Activated CD4-positive, alpha-beta T cell treated with anti-CD3 and anti-CD28 coated beads for 24 hours (primary cell): Measurements from ENCODE around the gene CATSPERZ.
"Not testable (repeated sequence)": the region's sequence is repeated elsewhere in the genome, so short reads cannot be mapped to it uniquely, and the experiment has no call there.

ENCODE experiments used
- DNase-seq, 2 donors: peaks; one replicate each; pipeline ENCODE4 v3.0.0-alpha.2; 2020; ENCODE audit warnings: low read depth in 2 of 2

Gene CATSPERZ

DNA sequence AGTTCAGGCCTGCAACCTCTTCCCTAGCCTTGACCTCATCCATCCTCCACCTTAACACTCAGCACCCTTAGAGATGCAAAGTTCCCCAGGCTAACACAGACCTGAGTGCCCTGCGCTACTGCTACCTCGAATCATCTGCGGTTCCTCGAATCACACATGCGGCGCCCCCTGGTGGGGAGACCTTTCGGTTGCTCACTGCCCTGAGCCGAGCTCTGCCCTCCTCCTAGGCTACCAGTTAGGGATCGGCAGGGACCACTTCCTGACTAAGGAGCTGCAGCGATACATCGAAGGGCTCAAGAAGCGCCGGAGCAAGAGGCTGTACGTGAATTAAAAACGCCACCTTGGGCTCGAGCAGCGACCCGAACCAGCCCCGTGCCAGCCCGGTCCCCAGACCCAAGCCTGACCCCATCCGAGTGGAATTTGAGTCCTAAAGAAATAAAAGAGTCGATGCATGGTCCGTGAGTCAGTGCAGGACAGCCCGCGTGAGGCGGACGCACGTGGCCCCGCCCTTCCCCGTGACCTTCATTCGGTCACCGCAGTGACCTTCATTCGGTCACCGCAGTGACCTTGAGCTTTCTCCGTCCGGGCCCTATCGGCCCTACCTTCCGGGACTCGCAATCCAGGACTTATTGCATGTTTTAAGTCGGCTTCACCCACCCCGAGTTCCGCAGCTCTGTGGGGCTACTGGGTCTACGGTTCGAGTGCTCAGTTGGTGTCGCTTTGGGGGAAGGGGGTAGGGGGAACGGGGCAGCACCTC, 4.3 kb downstream of the CATSPERZ start:
- peak; percentile 93 to 98 for DNase-seq

DNA sequence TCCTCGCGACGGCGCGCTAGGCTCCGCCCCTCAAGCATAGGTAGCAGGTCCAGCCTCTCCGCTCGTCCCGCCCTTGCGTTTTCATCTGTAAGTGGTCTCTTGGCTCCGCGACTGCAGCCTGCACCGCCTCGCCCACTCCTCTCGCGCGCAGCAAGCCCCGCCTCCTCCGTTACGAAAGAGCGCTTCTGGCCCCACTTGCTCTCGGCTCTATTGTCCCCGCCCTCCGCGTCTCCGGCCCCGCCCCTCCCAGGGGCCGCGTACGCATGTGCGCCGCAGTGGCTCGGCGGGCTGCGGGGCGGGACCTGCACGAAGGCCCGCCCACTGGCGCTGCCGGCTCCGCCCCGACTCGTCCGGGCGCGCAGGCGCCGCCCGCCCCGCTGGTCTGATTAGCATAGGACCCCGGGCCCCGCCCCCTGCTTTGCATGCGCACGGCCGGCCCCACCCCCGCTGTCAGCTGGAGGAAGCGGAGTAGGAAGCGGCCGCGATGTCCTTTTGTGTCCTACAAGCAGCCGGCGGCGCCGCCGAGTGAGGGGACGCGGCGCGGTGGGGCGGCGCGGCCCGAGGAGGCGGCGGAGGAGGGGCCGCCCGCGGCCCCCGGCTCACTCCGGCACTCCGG, 5.0 kb downstream of the CATSPERZ start, which contains the start of gene ESRRA:
ESRRA (plus strand) TSS at position 450 of the 616 bp plus-strand sequence. CDS start 1,656 bp downstream, outside the sequence.
- peak; percentile 100 for DNase-seq

DNA sequence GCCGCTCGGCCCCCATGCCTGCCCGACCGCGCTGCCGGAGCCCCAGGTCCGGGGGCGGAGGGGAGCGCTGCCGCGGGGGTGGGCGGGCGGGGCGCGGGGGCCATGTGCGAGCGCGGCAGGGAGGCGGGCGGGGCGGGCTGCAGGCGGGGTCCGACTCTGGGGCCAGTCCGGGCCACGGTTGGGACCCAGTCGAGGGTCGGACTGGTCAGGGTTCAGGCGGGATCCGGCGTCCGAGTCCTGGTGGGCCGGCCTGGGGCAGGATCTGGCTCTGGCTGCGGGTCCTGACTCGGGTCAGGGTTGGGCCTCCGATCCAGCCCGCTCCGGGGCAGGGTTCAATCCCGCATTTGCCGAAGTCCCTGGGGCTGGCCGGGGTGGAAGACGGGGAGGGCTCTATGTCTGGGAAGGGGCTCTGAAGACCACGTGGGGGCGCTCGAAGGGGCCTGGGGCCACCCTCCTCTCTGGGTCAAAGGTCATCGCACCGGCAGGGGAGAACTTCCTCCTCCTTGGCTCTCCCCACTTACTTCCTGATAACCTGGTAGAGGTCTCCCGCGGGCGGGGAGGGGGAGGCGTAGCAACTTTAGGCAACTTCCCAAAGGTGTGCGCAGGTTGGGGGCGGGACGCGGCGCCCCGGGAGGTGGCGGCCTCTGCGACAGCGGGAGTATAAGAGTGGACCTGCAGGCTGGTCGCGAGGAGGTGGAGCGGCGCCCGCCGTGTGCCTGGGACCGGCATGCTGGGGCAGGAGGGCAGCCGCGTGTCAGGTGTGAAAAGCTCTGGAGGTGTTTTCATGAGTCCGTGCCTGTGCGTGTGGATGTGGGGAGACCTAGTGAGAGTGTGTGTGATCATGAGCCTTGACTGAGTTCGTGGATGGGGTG, 5.8 kb downstream of the CATSPERZ start:
- peak; percentile 59 to 61 for DNase-seq

DNA sequence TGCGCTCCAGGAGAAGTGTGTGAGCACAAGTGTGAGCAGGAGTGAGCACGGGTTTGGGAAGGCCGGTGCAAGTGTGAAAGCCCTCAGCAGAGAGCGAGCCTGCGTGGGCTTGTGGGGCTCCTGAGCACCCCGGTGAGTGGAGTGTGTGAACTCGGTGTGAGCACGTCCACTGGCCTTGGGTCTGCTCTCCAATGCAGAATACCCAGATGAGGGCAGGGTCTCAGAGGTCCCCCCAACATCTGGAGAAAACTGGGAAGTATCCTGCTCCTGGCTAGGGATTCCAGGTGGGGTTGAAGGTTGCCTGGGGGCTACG, 6.4 kb downstream of the CATSPERZ start:
- no peak for DNase-seq

DNA sequence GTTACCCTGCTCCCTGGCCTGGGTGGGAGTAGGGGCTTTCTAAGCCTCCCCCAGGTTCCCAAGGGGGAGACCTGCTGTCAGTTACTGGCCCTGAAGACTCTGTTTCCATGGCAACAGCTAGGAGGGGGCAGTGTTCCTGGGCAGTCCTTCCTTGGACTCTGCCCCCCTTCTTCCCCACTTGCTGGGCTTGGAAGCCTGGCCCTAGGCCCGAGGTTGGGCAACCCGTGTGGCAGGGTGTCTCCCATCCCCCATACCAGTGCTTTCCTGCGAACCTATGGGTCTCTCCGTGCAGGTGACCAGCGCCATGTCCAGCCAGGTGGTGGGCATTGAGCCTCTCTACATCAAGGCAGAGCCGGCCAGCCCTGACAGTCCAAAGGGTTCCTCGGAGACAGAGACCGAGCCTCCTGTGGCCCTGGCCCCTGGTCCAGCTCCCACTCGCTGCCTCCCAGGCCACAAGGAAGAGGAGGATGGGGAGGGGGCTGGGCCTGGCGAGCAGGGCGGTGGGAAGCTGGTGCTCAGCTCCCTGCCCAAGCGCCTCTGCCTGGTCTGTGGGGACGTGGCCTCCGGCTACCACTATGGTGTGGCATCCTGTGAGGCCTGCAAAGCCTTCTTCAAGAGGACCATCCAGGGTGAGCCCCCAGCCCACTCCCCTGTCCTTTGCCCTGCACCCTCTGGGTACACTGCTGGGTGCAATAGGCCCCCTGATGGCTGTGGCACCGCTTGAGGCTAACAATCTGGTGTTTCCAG, 6.9 kb downstream of the CATSPERZ start:
- no peak for DNase-seq

DNA sequence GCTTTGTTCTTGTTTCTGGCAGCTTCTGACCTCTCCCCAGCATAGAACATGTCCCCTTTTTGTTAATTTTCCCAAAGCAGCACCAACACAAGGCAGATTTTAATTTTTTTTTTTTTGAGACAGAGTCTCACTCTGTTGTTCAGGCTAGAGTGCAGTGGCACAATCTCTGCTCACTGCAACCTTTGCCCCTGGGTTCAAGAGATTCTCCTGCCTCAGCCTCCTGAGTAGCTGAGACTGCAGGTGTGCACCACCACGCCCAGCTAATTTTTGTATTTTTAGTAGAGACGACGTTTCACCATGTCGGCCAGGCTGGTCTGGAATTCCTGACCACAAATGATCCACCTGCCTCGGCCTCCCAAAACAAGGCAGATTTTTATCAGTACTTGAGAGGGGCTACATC, 7.6 kb downstream of the CATSPERZ start:
- not testable (repeated sequence) for DNase-seq

DNA sequence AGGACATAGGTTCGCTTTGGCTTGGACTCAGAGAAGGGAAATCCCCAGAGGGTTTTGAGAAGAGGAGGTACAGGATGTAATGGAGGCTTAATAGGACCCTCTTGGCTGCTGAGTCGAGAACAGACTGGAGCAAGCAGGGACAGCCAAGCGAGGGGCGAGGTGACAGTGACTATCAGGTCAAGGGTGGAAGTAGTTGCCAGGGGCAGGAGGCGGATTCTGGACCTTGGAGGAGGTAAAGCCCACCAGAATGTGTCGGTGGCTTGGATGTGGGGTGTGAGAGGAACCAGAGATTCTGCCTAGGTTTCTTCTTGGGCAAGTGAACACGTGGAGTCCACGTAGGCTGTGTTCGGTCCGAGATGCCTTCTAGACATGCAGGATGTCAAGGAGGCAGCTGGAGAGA, 12.8 kb downstream of the CATSPERZ start:
- no peak for DNase-seq

DNA sequence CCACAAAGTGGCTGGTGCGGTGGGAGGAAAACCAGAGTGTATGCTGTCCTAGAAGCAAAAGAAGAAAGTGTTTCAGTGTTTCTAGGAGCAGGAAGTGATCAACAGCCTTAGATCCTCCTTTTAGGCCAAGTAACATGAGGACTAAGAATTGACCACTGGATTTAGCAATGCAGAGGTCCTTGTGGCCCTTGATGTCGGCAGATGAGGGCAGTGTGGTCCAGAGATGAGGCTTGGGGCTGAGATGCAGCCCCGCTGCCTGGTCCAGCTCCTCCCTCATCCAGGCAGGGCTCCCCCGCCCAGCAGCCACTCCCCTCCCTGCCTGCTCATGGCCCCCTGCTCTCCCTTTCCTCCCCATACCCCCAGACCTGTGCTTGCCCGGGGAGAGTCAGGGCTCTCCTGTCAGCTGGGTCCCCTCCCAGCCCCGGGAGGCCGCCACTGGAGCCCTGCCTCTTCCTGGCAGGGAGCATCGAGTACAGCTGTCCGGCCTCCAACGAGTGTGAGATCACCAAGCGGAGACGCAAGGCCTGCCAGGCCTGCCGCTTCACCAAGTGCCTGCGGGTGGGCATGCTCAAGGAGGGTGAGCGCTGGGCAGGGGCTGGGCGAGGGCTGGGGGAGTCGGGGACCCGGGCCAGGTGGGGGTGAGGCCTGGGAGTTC, 13.5 kb downstream of the CATSPERZ start:
- DNase-seq, result no peak

DNA sequence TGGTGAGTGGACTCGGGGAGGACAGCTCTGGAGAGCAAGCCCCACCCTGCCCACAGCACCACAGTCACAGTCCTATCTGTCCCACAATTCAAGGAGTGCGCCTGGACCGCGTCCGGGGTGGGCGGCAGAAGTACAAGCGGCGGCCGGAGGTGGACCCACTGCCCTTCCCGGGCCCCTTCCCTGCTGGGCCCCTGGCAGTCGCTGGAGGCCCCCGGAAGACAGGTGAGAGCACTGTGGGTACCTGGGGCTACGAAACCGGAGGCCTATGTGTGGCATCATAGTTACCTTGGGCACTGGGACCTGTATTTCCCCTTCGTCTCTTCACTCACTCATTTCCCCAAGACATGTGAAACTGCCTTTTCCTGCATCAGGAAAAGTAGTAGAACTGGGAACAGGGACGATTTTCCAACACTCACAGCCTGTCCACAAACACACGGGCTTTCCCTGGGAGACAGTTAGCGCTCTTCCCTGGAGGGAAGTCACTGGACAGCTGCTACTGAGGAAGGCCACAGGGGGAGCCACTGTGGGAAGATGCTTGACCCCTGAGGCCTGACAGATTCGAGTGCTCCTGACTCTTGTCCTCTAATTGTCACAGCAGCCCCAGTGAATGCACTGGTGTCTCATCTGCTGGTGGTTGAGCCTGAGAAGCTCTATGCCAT, 14.1 kb downstream of the CATSPERZ start:
- no peak for DNase-seq

DNA sequence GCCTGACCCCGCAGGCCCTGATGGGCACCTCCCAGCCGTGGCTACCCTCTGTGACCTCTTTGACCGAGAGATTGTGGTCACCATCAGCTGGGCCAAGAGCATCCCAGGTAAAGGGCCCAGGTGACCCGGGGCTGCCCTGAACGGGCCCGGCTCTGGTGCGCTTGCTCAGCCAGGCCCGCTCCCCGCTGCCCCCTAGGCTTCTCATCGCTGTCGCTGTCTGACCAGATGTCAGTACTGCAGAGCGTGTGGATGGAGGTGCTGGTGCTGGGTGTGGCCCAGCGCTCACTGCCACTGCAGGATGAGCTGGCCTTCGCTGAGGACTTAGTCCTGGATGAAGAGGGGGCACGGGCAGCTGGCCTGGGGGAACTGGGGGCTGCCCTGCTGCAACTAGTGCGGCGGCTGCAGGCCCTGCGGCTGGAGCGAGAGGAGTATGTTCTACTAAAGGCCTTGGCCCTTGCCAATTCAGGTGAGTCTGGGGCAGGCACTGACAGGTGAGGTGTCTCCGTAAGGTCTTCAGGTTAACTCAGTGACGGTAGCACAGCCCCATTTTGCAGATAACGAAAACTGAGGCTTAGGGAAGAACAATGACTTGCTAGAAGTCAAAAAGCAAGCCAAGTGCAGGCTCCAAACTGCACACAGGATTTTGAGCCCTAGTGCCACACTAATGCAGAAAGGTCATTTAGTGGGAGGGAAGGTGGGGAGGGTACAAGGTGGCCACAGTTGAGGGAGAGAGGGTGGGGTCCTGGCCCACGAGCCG, 14.8 kb downstream of the CATSPERZ start:
- no peak for DNase-seq

DNA sequence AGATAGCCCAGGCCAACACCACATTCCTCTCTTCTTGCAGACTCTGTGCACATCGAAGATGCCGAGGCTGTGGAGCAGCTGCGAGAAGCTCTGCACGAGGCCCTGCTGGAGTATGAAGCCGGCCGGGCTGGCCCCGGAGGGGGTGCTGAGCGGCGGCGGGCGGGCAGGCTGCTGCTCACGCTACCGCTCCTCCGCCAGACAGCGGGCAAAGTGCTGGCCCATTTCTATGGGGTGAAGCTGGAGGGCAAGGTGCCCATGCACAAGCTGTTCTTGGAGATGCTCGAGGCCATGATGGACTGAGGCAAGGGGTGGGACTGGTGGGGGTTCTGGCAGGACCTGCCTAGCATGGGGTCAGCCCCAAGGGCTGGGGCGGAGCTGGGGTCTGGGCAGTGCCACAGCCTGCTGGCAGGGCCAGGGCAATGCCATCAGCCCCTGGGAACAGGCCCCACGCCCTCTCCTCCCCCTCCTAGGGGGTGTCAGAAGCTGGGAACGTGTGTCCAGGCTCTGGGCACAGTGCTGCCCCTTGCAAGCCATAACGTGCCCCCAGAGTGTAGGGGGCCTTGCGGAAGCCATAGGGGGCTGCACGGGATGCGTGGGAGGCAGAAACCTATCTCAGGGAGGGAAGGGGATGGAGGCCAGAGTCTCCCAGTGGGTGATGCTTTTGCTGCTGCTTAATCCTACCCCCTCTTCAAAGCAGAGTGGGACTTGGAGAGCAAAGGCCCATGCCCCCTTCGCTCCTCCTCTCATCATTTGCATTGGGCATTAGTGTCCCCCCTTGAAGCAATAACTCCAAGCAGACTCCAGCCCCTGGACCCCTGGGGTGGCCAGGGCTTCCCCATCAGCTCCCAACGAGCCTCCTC, 15.7 kb downstream of the CATSPERZ start:
- not testable (repeated sequence) for DNase-seq

DNA sequence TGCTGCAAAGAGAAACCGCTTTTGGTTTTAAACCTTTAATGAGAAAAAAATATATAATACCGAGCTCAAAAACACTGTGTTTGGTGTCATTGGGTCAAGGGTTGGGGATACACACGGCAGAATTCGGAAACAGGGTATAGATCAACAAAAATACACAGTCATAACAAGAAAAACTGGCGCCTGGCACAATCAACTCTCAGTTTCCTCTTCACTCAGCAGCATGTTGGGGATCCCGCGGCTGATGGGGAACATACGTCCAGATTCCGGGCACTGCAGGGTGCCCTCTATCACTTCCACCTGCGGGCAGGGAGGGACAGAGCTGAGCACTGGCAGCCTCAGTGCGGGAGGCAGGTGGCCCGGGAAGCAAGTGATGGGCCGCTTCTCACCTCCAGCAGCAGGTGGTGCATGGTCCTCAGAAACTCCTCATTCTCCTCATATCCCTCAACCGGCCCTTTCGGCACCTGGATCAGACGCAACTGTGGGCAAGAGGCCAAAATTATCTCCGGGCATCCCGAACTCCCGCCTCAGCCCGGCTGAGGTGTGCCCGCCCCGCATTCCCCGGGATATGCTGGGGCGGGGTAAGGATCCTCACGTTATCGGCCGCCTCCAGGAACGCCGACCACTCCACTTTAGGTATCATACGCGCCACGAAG, 16.6 kb downstream of the CATSPERZ start:
- no peak for DNase-seq

DNA sequence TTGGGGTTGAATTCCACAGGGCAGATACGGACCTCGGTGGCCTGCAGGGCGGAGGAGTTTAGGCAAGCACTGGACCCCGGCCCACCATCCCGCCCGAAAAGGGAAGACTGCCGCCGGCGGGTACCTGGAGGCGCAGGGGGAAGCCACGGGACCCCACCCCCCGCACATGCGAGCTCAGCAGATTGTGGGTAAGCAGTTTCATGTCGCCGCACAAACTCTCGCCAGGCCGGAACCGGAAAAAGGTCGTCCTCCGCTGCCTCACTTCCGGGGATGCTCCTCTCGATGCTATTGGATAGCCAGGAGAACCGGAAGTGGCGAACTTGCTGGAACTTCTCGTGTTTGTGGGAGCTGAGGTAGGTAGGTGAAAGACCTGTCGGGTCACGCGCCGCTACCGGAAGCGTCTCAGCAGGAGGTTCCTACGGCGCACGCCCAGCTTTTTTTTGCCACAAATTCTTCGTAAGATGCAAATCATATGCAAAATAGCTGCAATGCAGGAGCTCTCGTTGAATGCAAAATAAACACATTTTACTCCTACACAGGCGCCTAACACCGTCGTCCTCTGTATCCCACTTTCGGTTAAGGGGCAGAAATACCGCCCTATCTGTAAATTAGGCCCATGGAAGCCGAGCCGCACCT, 17.3 kb downstream of the CATSPERZ start, which contains the start of gene TRMT112:
TRMT112 (minus strand) TSS at position 235 of the 636 bp plus-strand sequence; CDS start at position 202, 33 bp downstream.
- peak; percentile 92 to 93 for DNase-seq

DNA sequence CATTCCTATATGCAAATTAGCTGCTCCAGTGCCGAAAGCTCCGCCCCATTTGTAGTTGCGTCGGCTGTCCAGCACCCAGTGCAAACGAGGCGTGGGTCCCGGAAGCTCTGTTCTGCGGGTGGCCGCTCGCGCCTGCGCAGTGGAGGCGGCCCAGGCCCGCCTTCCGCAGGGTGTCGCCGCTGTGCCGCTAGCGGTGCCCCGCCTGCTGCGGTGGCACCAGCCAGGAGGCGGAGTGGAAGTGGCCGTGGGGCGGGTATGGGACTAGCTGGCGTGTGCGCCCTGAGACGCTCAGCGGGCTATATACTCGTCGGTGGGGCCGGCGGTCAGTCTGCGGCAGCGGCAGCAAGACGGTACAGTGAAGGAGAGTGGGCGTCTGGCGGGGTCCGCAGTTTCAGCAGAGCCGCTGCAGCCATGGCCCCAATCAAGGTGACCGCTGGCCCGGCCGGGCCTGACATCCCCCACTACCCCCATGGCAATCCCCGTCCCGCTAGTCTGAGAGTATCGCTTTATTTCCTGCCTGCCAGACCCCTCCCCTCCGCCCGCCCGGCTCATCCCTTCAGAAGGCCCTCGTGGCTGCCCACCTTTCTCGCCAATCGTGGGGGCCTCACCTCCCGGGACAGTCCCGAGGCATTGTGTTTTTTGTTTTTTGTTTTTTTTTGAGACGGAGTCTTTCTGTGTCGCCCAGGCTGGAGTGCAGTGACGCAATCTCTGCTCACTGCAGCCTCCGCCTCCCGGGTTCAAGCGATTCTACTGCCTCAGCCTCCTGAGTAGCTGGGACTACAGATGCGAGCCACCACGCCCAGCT, 18.0 kb downstream of the CATSPERZ start, which contains the start of gene PRDX5:
PRDX5 (plus strand) TSS at position 161 of the 805 bp plus-strand sequence; CDS start at position 256, 95 bp downstream.
- peak; percentile 87 to 92 for DNase-seq

DNA sequence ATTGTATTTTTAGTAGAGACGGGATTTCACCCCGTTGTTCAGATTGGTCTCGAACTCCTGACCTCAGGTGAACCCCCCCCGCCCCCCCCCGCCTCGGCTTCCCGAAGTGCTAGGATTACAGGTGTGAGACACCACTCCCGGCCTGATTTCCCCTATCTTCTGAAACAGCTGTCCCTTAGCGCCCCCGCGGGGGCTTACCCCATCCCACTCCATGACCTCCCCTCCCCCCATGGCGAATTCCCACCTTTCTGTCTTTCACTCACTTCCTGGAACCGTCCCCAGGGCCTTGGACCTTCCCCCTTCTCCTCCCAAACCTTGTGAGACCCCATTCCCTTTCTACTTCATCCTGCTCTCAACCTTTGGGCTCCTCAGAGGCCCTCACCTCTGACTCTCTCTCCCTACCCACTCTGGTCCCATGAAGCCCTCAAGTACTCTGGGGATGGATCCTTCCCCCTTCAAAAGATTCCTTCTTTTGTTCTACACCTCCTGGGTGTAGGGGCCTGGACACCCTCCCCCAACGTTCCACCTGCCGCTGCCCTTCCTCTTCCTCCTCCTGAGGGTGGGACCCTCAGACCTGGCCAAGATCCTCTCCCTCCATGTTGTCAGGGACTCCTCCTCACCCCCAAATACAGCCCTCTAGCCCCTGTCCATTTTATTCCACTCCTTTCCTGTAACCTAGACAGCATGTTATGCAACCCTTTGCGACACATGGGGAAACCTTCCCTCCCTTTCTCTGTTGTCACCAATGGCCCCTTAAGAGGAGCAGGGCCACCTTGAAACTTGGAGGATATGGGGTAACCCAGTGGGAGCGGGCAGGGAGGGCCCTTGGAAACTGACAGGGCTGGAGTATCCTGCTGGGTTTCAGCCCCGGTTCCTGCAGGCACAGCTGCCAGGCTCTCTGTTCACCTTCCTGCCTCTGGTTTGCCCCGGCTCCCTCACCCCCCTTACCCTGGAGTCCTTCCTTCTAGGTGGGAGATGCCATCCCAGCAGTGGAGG, 18.9 kb downstream of the CATSPERZ start:
- DNase-seq, result no peak

DNA sequence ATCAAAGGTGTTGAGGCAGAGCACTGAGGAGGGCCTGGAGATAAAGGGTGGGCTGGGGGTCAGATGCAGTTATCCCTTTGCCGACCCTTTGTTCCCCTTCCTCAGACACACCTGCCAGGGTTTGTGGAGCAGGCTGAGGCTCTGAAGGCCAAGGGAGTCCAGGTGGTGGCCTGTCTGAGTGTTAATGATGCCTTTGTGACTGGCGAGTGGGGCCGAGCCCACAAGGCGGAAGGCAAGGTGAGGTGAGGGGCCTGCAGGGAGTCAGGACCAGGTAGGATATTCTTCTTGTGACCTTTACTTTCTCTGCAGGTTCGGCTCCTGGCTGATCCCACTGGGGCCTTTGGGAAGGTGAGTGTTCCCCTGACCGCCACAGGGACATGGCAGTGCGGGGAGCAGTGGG, 20.4 kb downstream of the CATSPERZ start:
- no peak for DNase-seq
